NCI-H2107 (cell line): Measurements from ENCODE around the gene SPIRE1.
"Not testable (repeated sequence)": the region's sequence is repeated elsewhere in the genome, so short reads cannot be mapped to it uniquely, and the experiment has no call there.

Experiments used
- DNase-seq: peaks from one replicate; lab custom pipeline; 2025; lab: John Stamatoyannopoulos, UW

The SPIRE1 gene

DNA sequence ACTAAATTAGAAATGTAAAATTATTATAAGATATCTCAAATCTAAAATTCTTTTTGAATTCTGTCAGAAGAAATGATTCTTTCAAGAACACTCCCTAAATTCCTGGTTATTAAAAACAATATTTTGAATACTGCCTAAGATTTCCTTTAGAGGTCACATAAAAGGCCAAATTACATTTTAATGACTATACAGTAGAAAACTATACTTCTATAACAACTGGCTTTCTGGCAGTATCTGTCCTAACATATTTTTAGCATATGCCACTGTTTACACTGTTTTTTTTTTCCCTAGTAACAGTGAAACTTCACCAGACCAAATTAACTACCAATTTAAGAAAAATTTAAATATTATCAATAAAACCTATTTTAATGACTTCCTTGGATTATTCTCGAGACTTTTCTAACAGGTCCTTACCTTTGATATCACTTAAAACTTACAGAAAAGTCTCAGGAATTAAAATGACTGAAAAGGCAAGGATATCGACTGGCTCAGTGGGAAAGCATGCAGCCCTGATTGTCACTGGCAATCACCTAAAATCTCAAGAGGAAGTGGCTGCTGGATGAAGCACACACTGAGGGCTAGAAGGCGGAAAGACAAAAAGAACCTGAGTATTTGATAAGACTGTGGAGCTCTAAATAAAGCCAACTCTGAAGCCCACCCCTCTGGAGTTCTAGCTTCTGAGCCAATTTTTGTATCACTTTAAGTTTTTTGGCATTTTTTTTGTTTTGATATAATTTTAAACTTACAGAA is 59.6 kb downstream of the SPIRE1 start:
- DNase-seq, result no peak

GRCh38 chr18:12597760-12598159 is 60.1 kb downstream of the SPIRE1 start:
- DNase-seq, result no peak

GRCh38 chr18:12595571-12596255 is 62.2 kb downstream of the SPIRE1 start:
- DNase-seq, result no peak

DNA sequence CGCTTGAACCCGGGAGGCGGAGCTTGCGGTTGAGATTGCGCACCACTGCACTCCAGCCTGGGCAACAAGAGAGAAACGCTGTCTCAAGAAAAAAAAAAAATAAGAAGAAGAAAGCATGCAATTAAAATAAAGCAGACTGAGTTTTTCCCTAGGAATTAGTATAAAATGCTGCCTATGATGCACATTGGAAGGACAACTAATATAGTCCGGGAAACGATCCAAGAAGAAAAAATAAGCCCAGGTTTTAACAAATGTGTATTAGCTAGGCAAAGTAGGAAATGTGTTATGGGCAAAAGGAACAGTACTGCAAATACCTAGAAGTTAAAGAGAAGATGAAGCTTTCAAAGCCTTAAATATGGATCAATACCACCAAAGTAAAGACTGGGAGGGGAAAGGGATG is 64.0 kb downstream of the SPIRE1 start:
- no peak for DNase-seq

GRCh38 chr18:12592597-12593127 is 65.2 kb downstream of the SPIRE1 start:
- no peak for DNase-seq

- DNase-seq, result no peak
These were observed 68.5 kb downstream of the SPIRE1 start for GRCh38 chr18:12589448-12589847.

GRCh38 chr18:12586956-12587355 is 71.0 kb downstream of the SPIRE1 start:
- DNase-seq, result no peak

DNA sequence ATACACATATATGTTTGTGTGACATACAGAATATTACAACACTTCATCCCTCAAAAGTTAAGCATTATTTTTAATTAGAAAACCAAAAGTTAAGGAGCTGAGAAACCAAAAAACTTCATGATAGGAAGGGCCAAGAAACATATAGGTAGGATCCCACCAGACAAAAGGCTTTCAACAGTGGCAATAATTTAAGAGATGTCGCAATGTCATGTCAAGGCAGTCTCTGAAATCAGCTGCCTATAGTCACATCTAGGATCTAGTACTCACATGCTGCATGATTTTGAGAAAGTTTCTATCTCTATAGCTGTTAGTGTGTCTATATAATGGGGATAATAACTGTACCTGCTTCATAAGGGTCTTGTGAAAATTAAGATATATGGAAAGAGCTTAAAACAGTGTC is 72.7 kb downstream of the SPIRE1 start:
- DNase-seq, result no peak

GRCh38 chr18:12580630-12581342 is 77.1 kb downstream of the SPIRE1 start:
- no peak for DNase-seq

DNA sequence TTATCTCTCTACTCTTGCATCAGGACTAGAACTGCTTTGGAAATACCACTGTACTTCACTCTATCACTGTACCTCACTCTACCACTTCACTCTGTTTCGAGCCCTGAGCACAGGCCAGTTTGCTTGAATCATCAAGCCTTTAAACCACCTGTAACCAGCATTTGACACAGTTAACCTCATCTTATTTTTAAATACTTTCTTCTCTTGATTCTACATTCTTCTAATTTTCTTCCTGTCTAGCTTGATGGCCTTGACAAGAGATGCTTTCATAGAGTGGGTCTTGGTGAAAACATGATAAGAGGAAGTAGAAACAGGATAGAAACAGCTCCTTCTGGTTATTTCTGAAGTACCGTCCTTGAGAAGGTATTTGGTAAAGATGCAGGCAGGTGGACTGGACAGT is 78.1 kb downstream of the SPIRE1 start:
- no peak for DNase-seq

DNA sequence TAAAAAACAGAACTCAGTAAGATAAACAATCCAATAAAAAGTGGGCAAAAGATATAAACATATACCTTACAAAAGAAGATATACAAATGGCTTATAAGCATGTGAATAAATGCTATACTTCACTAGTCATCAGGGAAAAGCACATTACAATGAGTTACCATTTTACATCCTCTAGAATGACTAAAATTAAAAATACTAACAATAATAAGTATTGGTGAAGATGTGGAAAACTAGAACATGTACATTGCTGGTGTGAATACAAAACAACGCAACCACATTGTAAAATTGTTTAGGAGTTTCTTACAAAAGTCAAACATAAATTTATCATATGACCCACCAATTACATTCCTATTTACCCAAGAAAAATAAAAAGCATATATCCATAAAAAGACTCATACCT is 80.1 kb downstream of the SPIRE1 start:
- no peak for DNase-seq

- no peak for DNase-seq
These were observed 83.3 kb downstream of the SPIRE1 start for GRCh38 chr18:12574494-12575185.

DNA sequence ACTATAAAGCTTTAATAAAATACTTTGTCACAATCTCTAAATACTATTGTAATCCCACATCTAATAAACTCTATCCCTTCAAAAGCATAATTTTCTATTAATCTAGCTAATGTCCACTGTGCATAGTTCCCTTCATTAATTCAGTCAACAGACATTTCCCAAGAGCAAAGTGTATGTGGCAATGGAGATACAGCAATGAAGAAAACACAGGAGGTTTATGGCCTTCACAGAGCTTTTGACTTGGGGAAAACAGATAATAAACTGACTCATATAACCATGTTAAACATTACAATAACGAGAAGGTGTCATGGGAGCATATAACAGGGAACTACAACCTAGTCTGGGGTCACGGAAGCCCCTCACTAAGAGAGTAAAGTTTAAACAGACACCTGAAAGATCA is 86.3 kb downstream of the SPIRE1 start:
- no peak for DNase-seq

DNA sequence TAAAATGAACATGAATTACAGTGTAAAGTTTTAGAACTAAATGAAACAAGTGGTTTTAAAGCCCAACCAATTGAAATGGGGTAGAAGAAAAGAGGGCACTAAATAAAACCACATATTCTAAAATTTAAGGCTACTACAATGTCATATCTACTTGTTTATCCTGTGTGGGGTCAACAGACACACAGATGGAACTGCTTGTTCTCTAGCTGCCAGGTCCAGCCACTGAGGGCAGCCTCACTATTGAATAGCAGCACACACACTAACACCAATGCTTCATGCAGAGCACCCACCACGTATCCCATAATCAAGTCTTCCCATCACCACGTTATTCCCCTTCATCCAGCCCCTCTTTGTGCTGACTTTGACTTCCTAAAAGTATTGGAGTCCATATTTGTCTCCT is 88.1 kb downstream of the SPIRE1 start:
- DNase-seq, result no peak

DNA sequence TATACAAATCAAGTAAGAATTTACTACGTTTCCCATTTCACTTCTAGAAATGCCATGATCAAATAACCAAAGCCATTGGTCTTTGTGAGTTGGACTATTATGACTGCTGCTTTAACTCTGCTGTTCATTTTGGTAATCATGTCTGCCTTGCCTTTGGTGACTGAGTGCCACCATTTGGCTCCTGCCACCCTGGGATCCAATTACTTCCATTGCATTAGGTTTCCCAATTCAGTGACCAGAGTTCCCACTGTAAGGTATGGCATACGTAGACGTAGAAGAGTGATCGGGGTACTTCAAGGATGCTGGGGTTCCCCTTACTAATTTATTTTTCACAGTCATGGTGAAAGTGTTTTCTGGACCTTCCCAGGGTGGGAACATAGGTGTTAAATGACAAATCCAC is 90.1 kb downstream of the SPIRE1 start:
- DNase-seq, result no peak

- no peak for DNase-seq
These were observed 93.0 kb downstream of the SPIRE1 start for GRCh38 chr18:12564861-12565260.

- no peak for DNase-seq
These were observed 93.5 kb downstream of the SPIRE1 start for GRCh38 chr18:12564378-12564777.

GRCh38 chr18:12560600-12560999 is 97.3 kb downstream of the SPIRE1 start:
- DNase-seq, result not testable (repeated sequence)

DNA sequence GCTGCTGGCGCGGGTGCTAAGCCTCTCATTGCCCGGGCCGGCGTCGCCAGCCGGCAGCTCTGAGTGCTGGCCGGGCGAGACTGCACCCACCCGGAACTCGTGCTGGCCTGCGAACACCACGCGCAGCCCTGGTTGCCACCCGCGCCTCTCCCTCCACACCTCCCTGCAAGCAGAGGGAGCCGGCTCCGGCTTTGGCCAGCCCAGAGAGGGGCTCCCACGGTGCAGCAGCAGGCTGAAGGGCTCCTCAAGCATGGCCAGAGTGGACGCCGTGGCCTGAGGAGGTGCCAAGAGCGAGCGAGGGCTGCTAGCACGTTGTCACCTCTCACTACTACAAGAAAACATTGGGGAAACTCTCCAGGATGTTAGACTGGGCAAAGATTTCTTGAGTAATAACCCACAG is 98.6 kb downstream of the SPIRE1 start:
- DNase-seq, result no peak

GRCh38 chr18:12556946-12557806 is 100.7 kb downstream of the SPIRE1 start:
- DNase-seq, result no peak

DNA sequence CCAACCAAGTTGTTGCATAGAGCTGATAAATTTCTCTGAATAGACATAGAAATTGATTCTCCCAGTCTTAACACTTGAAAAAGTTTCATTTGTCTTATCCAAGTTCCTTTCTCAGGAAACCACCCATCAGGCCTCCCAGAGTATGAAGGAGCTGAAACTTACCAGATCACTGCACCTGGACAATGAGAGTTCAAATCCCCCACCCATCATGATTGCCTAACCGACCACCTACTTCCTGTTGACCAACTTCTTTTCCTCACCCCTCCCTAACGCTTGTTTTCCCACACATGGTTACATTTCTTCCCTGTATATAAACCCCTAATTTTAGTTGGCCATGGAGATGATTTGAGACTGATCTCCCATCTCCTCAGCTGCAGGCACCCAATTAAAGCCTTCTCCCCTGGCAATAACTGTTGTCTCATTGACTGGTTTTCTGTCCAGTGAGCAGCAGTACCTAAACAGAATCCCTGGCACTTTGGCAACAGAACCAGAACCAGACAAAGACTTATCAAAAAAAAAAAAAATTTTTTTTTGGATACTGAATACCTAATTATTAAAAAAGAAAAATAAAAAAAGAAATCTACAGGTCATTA is 103.0 kb downstream of the SPIRE1 start:
- DNase-seq, result no peak
